Ovary (tissue), 3 donors: ENCODE measurements around the gene BANK1.

Experiments
- CTCF ChIP-seq, 3 donors: fragments of 450-650 bp in 2 of 3; fragments of 200-600 bp in 1 of 3; IDR thresholded peaks; one replicate each; pipeline versions ENCODE4 v1.5.1 to v1.8.0; 2016 to 2022; ENCODE audit warnings: antibody characterized with exemption in 3 of 3, mild to moderate bottlenecking in 1 of 3
- EP300 ChIP-seq: sonication (generic); formaldehyde crosslinking; IDR thresholded peaks from one replicate; pipeline ENCODE4 v1.6.1; 2017; ENCODE audit warnings: antibody characterized with exemption
- donor health status: DM: no; HTN: no; CAD: no.

GRCh38 chr4:102027961-102028360, 237.4 kb downstream of the BANK1 start:
- no peak for TF ChIP-seq CTCF (IDR thresholded peaks at IDR 0.05)
- TF ChIP-seq EP300: no peak
